ENCODE data around the gene SLC24A5.

Gene SLC24A5

GRCh38 chr15:48143856-48144255 lies 23.1 kb downstream of the SLC24A5 start:
- Mint-ChIP-seq H3K36me3 (ENCODE audit: low read depth) (peaks cover 22% of the 10 kb centered on the region), H3K4me1 (peaks cover 37% of the 10 kb centered on the region), H3K27ac (no peak overlapping the region)

GRCh38 chr15:48144889-48145288 lies 24.1 kb downstream of the SLC24A5 start:
- Mint-ChIP-seq H3K9me3 (no peaks in the 10 kb centered on the region), H3K4me3 (no peak overlapping the region), H3K36me3 (ENCODE audit: low read depth) (peaks cover 30% of the 10 kb centered on the region), H3K27me3 (ENCODE audit: low read depth, poor library complexity) (no peaks in the 10 kb centered on the region), H3K27ac (peak overlapping the region; percentile 11), H3K4me1 (peaks cover 37% of the 10 kb centered on the region)
- TF ChIP-seq, protein P1, sequence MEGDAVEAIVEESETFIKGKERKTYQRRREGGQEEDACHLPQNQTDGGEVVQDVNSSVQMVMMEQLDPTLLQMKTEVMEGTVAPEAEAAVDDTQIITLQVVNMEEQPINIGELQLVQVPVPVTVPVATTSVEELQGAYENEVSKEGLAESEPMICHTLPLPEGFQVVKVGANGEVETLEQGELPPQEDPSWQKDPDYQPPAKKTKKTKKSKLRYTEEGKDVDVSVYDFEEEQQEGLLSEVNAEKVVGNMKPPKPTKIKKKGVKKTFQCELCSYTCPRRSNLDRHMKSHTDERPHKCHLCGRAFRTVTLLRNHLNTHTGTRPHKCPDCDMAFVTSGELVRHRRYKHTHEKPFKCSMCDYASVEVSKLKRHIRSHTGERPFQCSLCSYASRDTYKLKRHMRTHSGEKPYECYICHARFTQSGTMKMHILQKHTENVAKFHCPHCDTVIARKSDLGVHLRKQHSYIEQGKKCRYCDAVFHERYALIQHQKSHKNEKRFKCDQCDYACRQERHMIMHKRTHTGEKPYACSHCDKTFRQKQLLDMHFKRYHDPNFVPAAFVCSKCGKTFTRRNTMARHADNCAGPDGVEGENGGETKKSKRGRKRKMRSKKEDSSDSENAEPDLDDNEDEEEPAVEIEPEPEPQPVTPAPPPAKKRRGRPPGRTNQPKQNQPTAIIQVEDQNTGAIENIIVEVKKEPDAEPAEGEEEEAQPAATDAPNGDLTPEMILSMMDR (IDR thresholded peaks at IDR 0.05): no peak
- DNase-seq: no peak

More at GRCh38 chr15:48143856-48144255, 23.1 kb downstream of the SLC24A5 start:
- no peaks in the 10 kb centered on the region for H3K27me3 Mint-ChIP-seq (ENCODE audit: low read depth, poor library complexity)
- no peak for DNase-seq
- H3K4me3 Mint-ChIP-seq: no peak overlapping the region
- H3K9me3 Mint-ChIP-seq: no peaks in the 10 kb centered on the region
- TF ChIP-seq, protein P1 (IDR thresholded peaks at IDR 0.05): no peak

DNA sequence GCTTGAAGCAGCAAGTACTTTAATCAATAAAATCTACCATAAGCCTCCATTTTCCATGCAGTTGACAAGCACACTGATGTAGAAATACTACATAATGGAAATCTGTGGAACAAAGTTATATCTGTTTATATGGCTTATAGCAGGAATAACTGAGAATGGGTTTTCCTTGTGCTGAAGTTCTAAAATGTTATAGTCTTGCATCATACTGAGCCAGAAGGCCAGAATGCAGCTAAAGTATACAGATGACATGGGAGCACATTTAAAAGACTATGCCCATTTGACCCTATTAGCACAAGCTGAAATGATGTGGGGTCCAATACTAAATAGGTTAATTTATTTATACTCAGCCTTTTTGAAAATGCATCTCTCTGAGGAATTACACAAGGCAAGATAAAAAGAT lies 25.1 kb downstream of the SLC24A5 start:
- Mint-ChIP-seq H3K4me1 (peaks cover 37% of the 10 kb centered on the region), H3K27ac (no peak overlapping the region), H3K36me3 (ENCODE audit: low read depth) (peaks cover 35% of the 10 kb centered on the region), H3K27me3 (ENCODE audit: low read depth, poor library complexity) (no peaks in the 10 kb centered on the region), H3K9me3 (no peaks in the 10 kb centered on the region), H3K4me3 (no peak overlapping the region)
- TF ChIP-seq, protein P1 (IDR thresholded peaks at IDR 0.05): no peak
- no peak for DNase-seq

DNA sequence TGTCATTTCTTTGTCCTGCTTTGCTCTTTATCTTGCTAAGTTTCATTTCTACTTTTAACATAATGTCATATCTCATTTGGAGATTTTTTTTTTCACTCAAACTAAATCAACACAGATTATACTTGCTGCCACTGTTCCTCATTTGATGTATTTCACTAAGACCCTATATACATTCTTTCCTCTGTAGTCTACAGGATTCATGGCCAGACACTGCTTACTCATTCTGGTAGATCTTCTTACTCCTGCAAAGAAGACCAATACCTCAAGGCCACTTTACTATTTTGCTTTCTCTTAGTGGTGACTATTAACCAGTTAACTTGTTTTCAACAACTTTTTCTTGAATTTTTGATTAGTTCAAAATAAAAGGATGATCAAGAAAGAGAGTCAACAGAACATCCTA lies 26.6 kb downstream of the SLC24A5 start:
- no peak overlapping the region for H3K4me3 Mint-ChIP-seq
- H3K9me3 Mint-ChIP-seq: no peaks in the 10 kb centered on the region
- DNase-seq: no peak
- peaks cover 40% of the 10 kb centered on the region for H3K36me3 Mint-ChIP-seq (ENCODE audit: low read depth)
- H3K27ac Mint-ChIP-seq: no peak overlapping the region
- H3K4me1 Mint-ChIP-seq: peaks cover 37% of the 10 kb centered on the region
- TF ChIP-seq, protein P1 (IDR thresholded peaks at IDR 0.05): no peak
- no peaks in the 10 kb centered on the region for H3K27me3 Mint-ChIP-seq (ENCODE audit: low read depth, poor library complexity)

- H3K4me1 Mint-ChIP-seq: peaks cover 23% of the 10 kb centered on the region
- no peak overlapping the region for H3K27ac Mint-ChIP-seq
- H3K4me3 Mint-ChIP-seq: no peak overlapping the region
- no peaks in the 10 kb centered on the region for H3K27me3 Mint-ChIP-seq (ENCODE audit: low read depth, poor library complexity)
- TF ChIP-seq, protein P1 (IDR thresholded peaks at IDR 0.05): no peak
- peaks cover 47% of the 10 kb centered on the region for H3K36me3 Mint-ChIP-seq (ENCODE audit: low read depth)
- DNase-seq: no peak
- H3K9me3 Mint-ChIP-seq: no peaks in the 10 kb centered on the region
These were observed 29.1 kb downstream of the SLC24A5 start for GRCh38 chr15:48149858-48150257.

GRCh38 chr15:48153526-48153925 lies 32.7 kb downstream of the SLC24A5 start:
- H3K9me3 Mint-ChIP-seq: no peaks in the 10 kb centered on the region
- H3K27ac Mint-ChIP-seq: no peak overlapping the region
- H3K4me3 Mint-ChIP-seq: no peak overlapping the region
- H3K27me3 Mint-ChIP-seq (ENCODE audit: low read depth, poor library complexity): no peaks in the 10 kb centered on the region
- H3K4me1 Mint-ChIP-seq: no peaks in the 10 kb centered on the region
- H3K36me3 Mint-ChIP-seq (ENCODE audit: low read depth): peaks cover 51% of the 10 kb centered on the region
- no peak for DNase-seq
- TF ChIP-seq, protein P1 (IDR thresholded peaks at IDR 0.05): no peak

Measured in nephron progenitor cell (in vitro differentiated cells).